Measurements from ENCODE around the gene KLF3. TPM values are rescaled to one million over a fixed set of nuclear protein-coding genes. Genes with fewer than 3 reads are reported as not detected.

KLF3 gene
- total and polyA plus RNA-seq, 2 donors from 2014 or later = 9.3 to 87.7 TPM

GRCh38 chr4:38730493-38730829, 66.5 kb downstream of the KLF3 start:
- H3K36me3 ChIP-seq (ENCODE audit: control insufficient read depth in 2 of 3, insufficient read depth in 3 of 3, low read length in 3 of 3) = no peaks in the 10 kb centered on the region
- H3K27ac ChIP-seq (ENCODE audit: low read depth in 2 of 2, low read length in 2 of 2) = no peak overlapping the region
- no peaks in the 10 kb centered on the region for H3K27me3 ChIP-seq (ENCODE audit: control insufficient read depth, insufficient read depth, low read length)
- no peak for TF ChIP-seq CTCF (IDR thresholded peaks at IDR 0.05; ENCODE audit: borderline replicate concordance, extremely low read depth, insufficient read depth)
- H3K9me3 ChIP-seq (ENCODE audit: control insufficient read depth in 2 of 3, insufficient read depth in 1 of 3, low read length in 3 of 3) = no peaks in the 10 kb centered on the region
- no peak overlapping the region for H3K4me3 ChIP-seq (ENCODE audit: low read length in 3 of 3)
- H3K9ac ChIP-seq (ENCODE audit: low read length in 3 of 3) = no peak overlapping the region
- FAIRE-seq (no peak), DNase-seq (no peak)
- no peaks in the 10 kb centered on the region for H3K4me1 ChIP-seq (ENCODE audit: control insufficient read depth in 2 of 3, insufficient read depth in 2 of 3, low read depth in 1 of 3, low read length in 3 of 3)
- intact Hi-C loops (cut with DNase I) = loop anchor here (2.0 kb wide), 1 partner anchor 550 kb away; no protein-coding TSS in a partner anchor

- FAIRE-seq (no peak), DNase-seq (peak; percentile 81 to 91 (median 88))
- Histone ChIP-seq H3K27ac (ENCODE audit: low read depth in 2 of 2, low read length in 2 of 2) (no peak overlapping the region), H3K4me3 (ENCODE audit: low read length in 3 of 3) (no peak overlapping the region), H3K4me1 (ENCODE audit: control insufficient read depth in 2 of 3, insufficient read depth in 2 of 3, low read depth in 1 of 3, low read length in 3 of 3) (no peaks in the 10 kb centered on the region), H3K9me3 (ENCODE audit: control insufficient read depth in 2 of 3, insufficient read depth in 1 of 3, low read length in 3 of 3) (no peaks in the 10 kb centered on the region), H3K9ac (ENCODE audit: low read length in 3 of 3) (no peak overlapping the region), H3K27me3 (ENCODE audit: control insufficient read depth, insufficient read depth, low read length) (no peaks in the 10 kb centered on the region), H3K36me3 (ENCODE audit: control insufficient read depth in 2 of 3, insufficient read depth in 3 of 3, low read length in 3 of 3) (no peaks in the 10 kb centered on the region)
- intact Hi-C loops (cut with DNase I) = loop anchor here (2.0 kb wide), 1 partner anchor 550 kb away; no protein-coding TSS in a partner anchor
- TF ChIP-seq CTCF (IDR thresholded peaks at IDR 0.05; ENCODE audit: borderline replicate concordance, extremely low read depth, insufficient read depth) = peak; percentile 89
Measured at GRCh38 chr4:38730830-38731646, 67.0 kb downstream of the KLF3 start.

DNA sequence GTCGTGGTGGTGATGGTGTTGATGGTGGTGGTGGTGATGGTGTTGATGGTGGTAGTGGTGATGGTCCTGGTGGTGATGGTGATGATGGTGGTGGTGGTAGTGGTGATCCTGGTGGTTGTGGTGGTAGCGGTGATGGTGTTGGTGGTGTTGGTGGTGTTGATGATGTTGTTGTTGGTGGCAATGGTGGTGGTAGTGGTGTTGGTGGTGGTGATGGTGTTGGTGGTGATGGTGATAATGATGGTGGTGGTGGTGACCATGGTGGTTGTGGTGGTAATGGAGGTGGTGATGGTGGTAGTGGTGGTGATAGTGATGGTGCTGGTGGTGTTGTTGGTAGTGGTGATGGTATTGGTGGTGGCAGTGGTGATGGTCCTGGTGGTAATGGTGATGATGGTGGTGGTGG, 69.7 kb downstream of the KLF3 start:
- Histone ChIP-seq H3K36me3 (ENCODE audit: control insufficient read depth in 2 of 3, insufficient read depth in 3 of 3, low read length in 3 of 3) (no peaks in the 10 kb centered on the region), H3K27ac (ENCODE audit: low read depth in 2 of 2, low read length in 2 of 2) (no peak overlapping the region), H3K9me3 (ENCODE audit: control insufficient read depth in 2 of 3, insufficient read depth in 1 of 3, low read length in 3 of 3) (no peaks in the 10 kb centered on the region), H3K27me3 (ENCODE audit: control insufficient read depth, insufficient read depth, low read length) (no peaks in the 10 kb centered on the region), H3K4me1 (ENCODE audit: control insufficient read depth in 2 of 3, insufficient read depth in 2 of 3, low read depth in 1 of 3, low read length in 3 of 3) (no peaks in the 10 kb centered on the region), H3K9ac (ENCODE audit: low read length in 3 of 3) (no peak overlapping the region), H3K4me3 (ENCODE audit: low read length in 3 of 3) (peak overlapping the region in 1 of 3 donors; percentile 12)
- FAIRE-seq = no peak
- no peak for TF ChIP-seq CTCF (IDR thresholded peaks at IDR 0.05; ENCODE audit: borderline replicate concordance, extremely low read depth, insufficient read depth)
- intact Hi-C loops (cut with DNase I) = no loop called here
- no peak for DNase-seq

Measured in kidney (tissue), 14 donors.